ENCODE measurements around the gene ZNF862.
"Not testable (repeated sequence)": the region's sequence is repeated elsewhere in the genome, so short reads cannot be mapped to it uniquely, and the experiment has no call there.

ZNF862 gene

GRCh38 chr7:149879766-149880637, 41.8 kb downstream of the ZNF862 start:
- no peak for DNase-seq (ENCODE audit: low read depth, low spot score)

GRCh38 chr7:149880638-149881311, 42.6 kb downstream of the ZNF862 start:
- DNase-seq (ENCODE audit: low read depth, low spot score) = no peak

- DNase-seq (ENCODE audit: low read depth, low spot score) = no peak
These were observed 43.4 kb downstream of the ZNF862 start for GRCh38 chr7:149881328-149882247.

DNA sequence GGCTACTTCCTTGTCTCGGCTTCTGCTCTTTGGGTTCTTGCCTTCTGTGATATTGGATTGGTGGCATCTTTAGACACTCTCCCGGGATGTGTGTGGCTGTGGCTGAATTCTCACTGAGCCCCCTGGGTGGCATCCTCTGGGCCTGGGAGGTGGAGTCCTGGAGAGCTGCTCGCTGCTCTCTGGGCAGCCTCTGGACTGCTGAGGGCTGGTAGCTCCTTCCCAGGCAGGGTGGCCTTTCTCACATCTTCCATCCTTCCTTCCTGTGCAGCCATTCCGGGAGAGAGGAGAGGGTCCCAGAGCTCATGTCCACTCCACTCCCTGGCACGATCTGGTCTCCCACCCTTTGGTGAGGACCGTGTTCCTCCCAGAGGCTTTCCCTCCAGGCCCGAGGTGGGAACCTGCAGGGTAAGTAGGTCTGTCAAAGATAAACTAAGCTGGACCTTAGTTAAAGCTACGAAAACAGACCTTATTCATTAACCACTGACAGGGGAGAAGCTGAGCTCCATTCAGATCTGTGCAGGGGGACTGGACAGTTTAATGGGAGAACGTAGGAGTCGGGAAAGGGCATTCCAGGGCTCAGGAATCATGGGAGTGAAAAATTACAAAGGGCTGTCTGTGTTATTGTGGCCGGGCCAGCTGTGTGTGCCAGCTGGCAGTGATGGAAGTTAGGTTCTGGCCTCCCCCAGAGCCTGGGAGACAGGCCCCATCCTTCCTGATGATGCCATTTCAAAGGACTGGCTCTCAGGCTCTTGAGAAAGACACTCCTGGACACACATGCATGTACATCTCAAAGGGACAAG, 44.3 kb downstream of the ZNF862 start:
- DNase-seq (ENCODE audit: low read depth, low spot score) = no peak

GRCh38 chr7:149883048-149883438, 44.9 kb downstream of the ZNF862 start:
- no peak for DNase-seq (ENCODE audit: low read depth, low spot score)

DNA sequence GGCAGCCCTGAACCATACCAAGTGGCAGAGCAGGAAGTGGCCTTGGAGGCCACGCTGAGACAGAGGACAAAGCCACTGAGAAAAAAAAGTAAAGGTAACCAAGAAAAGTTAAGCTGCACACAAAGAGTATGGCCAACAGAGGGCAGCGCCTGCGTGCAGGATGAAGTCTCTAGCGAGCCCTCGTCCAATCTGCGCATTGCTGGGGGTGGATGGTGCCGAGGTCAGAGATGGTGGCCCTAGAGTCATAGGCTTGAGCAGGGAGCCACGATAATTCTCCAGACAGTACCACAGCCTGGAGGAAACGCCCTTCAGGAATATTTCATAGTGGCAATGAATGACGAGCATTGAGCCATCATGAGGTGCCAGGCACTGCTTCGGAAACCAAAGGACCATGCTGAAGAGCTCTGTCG, 45.3 kb downstream of the ZNF862 start:
- DNase-seq (ENCODE audit: low read depth, low spot score) = no peak

DNA sequence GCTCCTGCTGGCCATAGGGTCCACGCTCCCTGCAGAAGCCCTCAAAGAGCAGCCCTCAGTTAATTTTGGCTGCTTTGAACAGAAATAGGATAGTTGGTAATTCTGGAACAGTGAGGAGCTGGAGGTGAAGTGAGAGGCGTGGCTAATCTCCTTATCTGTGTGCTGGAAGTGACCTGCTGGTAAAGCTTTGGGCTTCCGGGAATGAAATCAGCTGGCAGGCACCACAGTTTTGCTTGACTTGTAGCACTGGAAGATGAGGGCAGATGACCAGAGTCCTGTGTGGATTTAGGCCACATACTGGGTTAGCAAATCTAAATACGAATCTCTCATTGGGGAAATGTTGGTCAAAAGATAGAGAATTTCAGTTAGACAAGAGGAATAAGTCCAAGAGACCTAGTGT, 45.8 kb downstream of the ZNF862 start:
- DNase-seq (ENCODE audit: low read depth, low spot score) = no peak

- no peak for DNase-seq (ENCODE audit: low read depth, low spot score)
These were observed 46.4 kb downstream of the ZNF862 start for GRCh38 chr7:149884541-149884940.

GRCh38 chr7:149885191-149886017, 47.2 kb downstream of the ZNF862 start:
- no peak for DNase-seq (ENCODE audit: low read depth, low spot score)

- no peak for DNase-seq (ENCODE audit: low read depth, low spot score)
These were observed 47.8 kb downstream of the ZNF862 start for GRCh38 chr7:149886018-149886415.

- no peak for DNase-seq (ENCODE audit: low read depth, low spot score)
These were observed 49.1 kb downstream of the ZNF862 start for GRCh38 chr7:149887311-149887710.

DNA sequence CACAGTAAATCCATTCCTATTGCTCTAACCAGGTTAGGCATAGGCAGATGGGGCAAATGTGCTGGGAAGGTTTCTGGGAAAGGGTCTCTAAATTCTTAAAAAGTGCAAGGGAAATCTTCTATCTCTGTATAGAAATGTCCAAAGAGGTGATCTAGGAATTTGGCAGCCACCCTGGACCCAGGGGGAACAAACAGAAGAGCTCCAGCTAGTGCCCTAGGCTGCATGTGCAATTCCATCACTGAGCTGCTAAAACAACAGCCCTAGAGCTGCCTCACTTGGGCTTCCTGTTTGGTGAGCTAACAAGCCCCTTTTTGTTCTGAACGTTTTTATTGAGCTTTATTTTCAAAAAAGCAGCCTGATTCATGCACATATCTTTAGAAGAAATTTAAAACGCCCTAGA, 52.5 kb downstream of the ZNF862 start:
- not testable (repeated sequence) for DNase-seq (ENCODE audit: low read depth, low spot score)

- not testable (repeated sequence) for DNase-seq (ENCODE audit: low read depth, low spot score)
These were observed 56.8 kb downstream of the ZNF862 start for GRCh38 chr7:149894957-149895356.

GRCh38 chr7:149907776-149908376, 69.7 kb downstream of the ZNF862 start:
- DNase-seq (ENCODE audit: low read depth, low spot score) = not testable (repeated sequence)

GRCh38 chr7:149910219-149910618, 72.0 kb downstream of the ZNF862 start:
- not testable (repeated sequence) for DNase-seq (ENCODE audit: low read depth, low spot score)

- DNase-seq (ENCODE audit: low read depth, low spot score) = not testable (repeated sequence)
These were observed 74.0 kb downstream of the ZNF862 start for GRCh38 chr7:149912126-149912525.

All from activated CD4-positive, CD25-positive, alpha-beta regulatory T cell treated with anti-CD3 and anti-CD28 coated beads, Interleukin-2, amount 50 U/mL, for 16 hours (primary cell).